OCI-LY1 (cell line): ENCODE results near the gene ZP2.
A peak's percentile ranks its signal among the peaks of the same experiment; 100 is the strongest.

Experiments used
- H2AFZ ChIP-seq: fragments of 200-600 bp; sonication (generic), shearing (Covaris generic); 2 replicates; pipeline ENCODE4 v1.6.0; 2014; ENCODE audit warnings: antibody characterized with exemption, mild to moderate bottlenecking, low read length
- H3F3A ChIP-seq: fragments of 200-600 bp; sonication (generic), shearing (Covaris generic); 2 replicates; pipeline ENCODE4 v1.6.0; 2014; ENCODE audit warnings: mild to moderate bottlenecking, antibody characterized with exemption, low read length, moderate library complexity; ENCODE audit not compliant: insufficient read depth
- H3K27ac ChIP-seq: fragments of 200-600 bp; sonication (generic); 2 replicates; pipeline ENCODE4 v1.5.1; 2014; ENCODE audit warnings: low read length, mixed run types, mild to moderate bottlenecking, low read depth; ENCODE audit not compliant: poor library complexity, severe bottlenecking
- H3K27me3 ChIP-seq: fragments of 200-600 bp; sonication (generic); 2 replicates; pipeline ENCODE4 v1.6.0; 2014; ENCODE audit warnings: antibody characterized with exemption, mild to moderate bottlenecking, low read length, moderate library complexity; ENCODE audit not compliant: insufficient read depth
- H3K36me3 ChIP-seq: fragments of 200-600 bp; sonication (generic); 2 replicates; pipeline ENCODE4 v1.6.1; 2014; ENCODE audit warnings: mild to moderate bottlenecking, antibody characterized with exemption, low read length, moderate library complexity, mixed read lengths; ENCODE audit not compliant: insufficient read depth
- H3K4me1 ChIP-seq: fragments of 200-600 bp; sonication (generic); 2 replicates; pipeline ENCODE4 v1.5.1; 2014; ENCODE audit warnings: mild to moderate bottlenecking, low read length, moderate library complexity; ENCODE audit not compliant: insufficient read depth, severe bottlenecking
- H3K4me2 ChIP-seq: fragments of 200-600 bp; sonication (generic), shearing (Covaris generic); 2 replicates; pipeline ENCODE4 v1.6.1; 2014; ENCODE audit warnings: low read length
- H3K4me3 ChIP-seq: fragments of 200-600 bp; sonication (generic); 2 replicates; pipeline ENCODE4 v1.5.1; 2014; ENCODE audit warnings: low read length, low read depth, mild to moderate bottlenecking, mixed read lengths; ENCODE audit not compliant: poor library complexity, severe bottlenecking
- H3K79me2 ChIP-seq: fragments of 200-600 bp; shearing (Covaris generic); 2 replicates; pipeline ENCODE4 v1.6.1; 2016; ENCODE audit warnings: mixed run types, low read length, mixed read lengths; ENCODE audit not compliant: insufficient read depth
- H3K9ac ChIP-seq: fragments of 200-600 bp; sonication (generic), shearing (Covaris generic); 2 replicates; pipeline ENCODE4 v1.6.1; 2014; ENCODE audit warnings: mild to moderate bottlenecking, low read length, mixed read lengths
- H3K9me2 ChIP-seq: fragments of 200-600 bp; sonication (generic), shearing (Covaris generic); 2 replicates; pipeline ENCODE4 v1.6.1; 2014; ENCODE audit warnings: low read depth, mild to moderate bottlenecking, low read length, mixed read lengths
- H3K9me3 ChIP-seq: fragments of 200-600 bp; shearing (Covaris generic); 2 replicates; pipeline ENCODE4 v1.6.1; 2014; ENCODE audit warnings: low read length, mixed read lengths
- H4K20me1 ChIP-seq: fragments of 200-600 bp; sonication (generic), shearing (Covaris generic); 2 replicates; pipeline ENCODE4 v1.6.0; 2016; ENCODE audit warnings: mild to moderate bottlenecking, low read length; ENCODE audit not compliant: insufficient read depth
- EZH2 ChIP-seq: fragments of 200-600 bp; sonication (generic), shearing (Covaris generic); IDR thresholded peaks from 2 replicates; pipeline ENCODE4 v1.8.0; 2017; ENCODE audit warnings: borderline replicate concordance, mixed run types, mild to moderate bottlenecking, antibody characterized with exemption, low read length, moderate library complexity, mixed read lengths
- TF ChIP-seq, protein P1 (sequence below): fragments of 200-600 bp; sonication (generic), shearing (Covaris generic); IDR thresholded peaks from 2 replicates; pipeline ENCODE4 v1.5.1; 2017; ENCODE audit warnings: mild to moderate bottlenecking, antibody characterized with exemption, low read length, moderate library complexity, mixed read lengths

The ZP2 gene

GRCh38 chr16:21162661-21163151, 48.7 kb downstream of the ZP2 start:
- Histone ChIP-seq H3K4me2 (no peak overlapping the region), H2AFZ (no peak overlapping the region)
- TF ChIP-seq, protein P1, sequence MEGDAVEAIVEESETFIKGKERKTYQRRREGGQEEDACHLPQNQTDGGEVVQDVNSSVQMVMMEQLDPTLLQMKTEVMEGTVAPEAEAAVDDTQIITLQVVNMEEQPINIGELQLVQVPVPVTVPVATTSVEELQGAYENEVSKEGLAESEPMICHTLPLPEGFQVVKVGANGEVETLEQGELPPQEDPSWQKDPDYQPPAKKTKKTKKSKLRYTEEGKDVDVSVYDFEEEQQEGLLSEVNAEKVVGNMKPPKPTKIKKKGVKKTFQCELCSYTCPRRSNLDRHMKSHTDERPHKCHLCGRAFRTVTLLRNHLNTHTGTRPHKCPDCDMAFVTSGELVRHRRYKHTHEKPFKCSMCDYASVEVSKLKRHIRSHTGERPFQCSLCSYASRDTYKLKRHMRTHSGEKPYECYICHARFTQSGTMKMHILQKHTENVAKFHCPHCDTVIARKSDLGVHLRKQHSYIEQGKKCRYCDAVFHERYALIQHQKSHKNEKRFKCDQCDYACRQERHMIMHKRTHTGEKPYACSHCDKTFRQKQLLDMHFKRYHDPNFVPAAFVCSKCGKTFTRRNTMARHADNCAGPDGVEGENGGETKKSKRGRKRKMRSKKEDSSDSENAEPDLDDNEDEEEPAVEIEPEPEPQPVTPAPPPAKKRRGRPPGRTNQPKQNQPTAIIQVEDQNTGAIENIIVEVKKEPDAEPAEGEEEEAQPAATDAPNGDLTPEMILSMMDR, result no peak
- no peak for TF ChIP-seq EZH2

DNA sequence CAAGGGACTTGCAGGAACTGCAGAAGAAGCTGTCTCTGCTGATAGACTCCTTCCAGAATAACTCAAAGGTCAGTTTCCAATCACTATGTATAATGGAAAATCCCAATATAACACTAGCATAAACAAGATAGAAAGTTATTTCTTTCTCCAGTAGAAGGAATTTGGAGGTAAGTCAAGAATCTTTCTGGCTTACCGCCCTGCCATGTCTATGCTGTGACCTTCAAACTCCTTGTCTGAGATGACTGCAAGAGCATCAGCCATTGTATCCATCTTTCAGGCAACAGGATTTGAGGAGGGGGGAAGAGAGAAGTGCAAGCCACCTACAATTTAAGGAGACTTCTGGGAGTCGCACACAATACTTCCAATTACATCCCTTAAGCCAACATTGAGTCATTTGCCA, 50.2 kb downstream of the ZP2 start:
- Histone ChIP-seq H3K4me2 (no peak overlapping the region), H3K4me3 (no peak overlapping the region), H3K27me3 (no peaks in the 10 kb centered on the region), H3K27ac (no peak overlapping the region), H3K9me2 (no peaks in the 10 kb centered on the region), H3K79me2 (no peaks in the 10 kb centered on the region), H2AFZ (no peak overlapping the region), H3K4me1 (peaks cover 18% of the 10 kb centered on the region), H4K20me1 (no peaks in the 10 kb centered on the region), H3F3A (no peaks in the 10 kb centered on the region), H3K9ac (no peak overlapping the region), H3K9me3 (no peaks in the 10 kb centered on the region), H3K36me3 (peaks cover 27% of the 10 kb centered on the region; the same call in 1 of the 2 replicates)
- TF ChIP-seq EZH2, result no peak
- TF ChIP-seq, protein P1, result no peak

More at GRCh38 chr16:21162661-21163151, 48.7 kb downstream of the ZP2 start:
- Histone ChIP-seq H3K27me3 (no peaks in the 10 kb centered on the region), H3F3A (no peaks in the 10 kb centered on the region), H3K4me1 (peaks cover 16% of the 10 kb centered on the region), H4K20me1 (no peaks in the 10 kb centered on the region), H3K36me3 (peaks cover 27% of the 10 kb centered on the region; the same call in 1 of the 2 replicates), H3K9ac (no peak overlapping the region), H3K4me3 (no peak overlapping the region), H3K9me2 (no peaks in the 10 kb centered on the region), H3K27ac (no peak overlapping the region), H3K9me3 (no peaks in the 10 kb centered on the region), H3K79me2 (no peaks in the 10 kb centered on the region)

DNA sequence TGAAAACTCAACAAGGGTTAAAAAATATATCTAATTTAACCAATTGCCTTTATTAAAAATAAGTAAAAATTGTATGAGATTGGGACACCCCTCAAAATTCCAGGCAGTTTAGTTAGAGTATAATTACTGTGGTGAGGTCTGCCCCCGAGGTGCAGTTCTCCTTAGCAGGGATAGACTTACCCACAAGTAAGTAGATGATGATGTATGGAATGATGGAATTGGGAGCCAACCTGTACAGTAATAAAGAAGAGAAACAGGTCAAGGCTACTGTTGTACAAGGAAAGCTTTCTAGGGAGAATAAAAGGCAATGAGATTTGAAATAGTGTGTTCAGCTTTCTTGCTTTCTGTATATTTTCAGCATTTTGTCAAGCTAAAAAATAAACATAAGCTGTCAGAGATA, 51.1 kb downstream of the ZP2 start:
- H3F3A ChIP-seq, result no peaks in the 10 kb centered on the region
- no peaks in the 10 kb centered on the region for H3K9me2 ChIP-seq
- H3K9me3 ChIP-seq, result no peaks in the 10 kb centered on the region
- H3K27ac ChIP-seq, result no peak overlapping the region
- no peaks in the 10 kb centered on the region for H4K20me1 ChIP-seq
- no peak overlapping the region for H2AFZ ChIP-seq
- no peak for TF ChIP-seq EZH2
- TF ChIP-seq, protein P1, result no peak
- peak overlapping the region; percentile 77 for H3K4me3 ChIP-seq
- peak overlapping the region; percentile 90; the same call in 1 of the 2 replicates for H3K4me2 ChIP-seq
- H3K4me1 ChIP-seq, result peaks cover 18% of the 10 kb centered on the region
- H3K27me3 ChIP-seq, result no peaks in the 10 kb centered on the region
- H3K36me3 ChIP-seq, result peaks cover 27% of the 10 kb centered on the region; the same call in 1 of the 2 replicates
- peak overlapping the region; percentile 73; the same call in 1 of the 2 replicates for H3K9ac ChIP-seq
- no peaks in the 10 kb centered on the region for H3K79me2 ChIP-seq
